B cell (primary cell): ENCODE measurements around the gene CERS6. TPM values are rescaled to one million over a fixed set of nuclear protein-coding genes. Genes with fewer than 3 reads are reported as not detected.

Experiments
- ATAC-seq: fragments of 200-7000 bp; cut with Tn5 transposase; one replicate; pipeline ENCODE4 v1.10.0; 2021; ENCODE audit warnings: low read depth, mild to moderate bottlenecking, moderate number of reproducible peaks, moderate library complexity
- CTCF ChIA-PET: fragments of 350-600 bp; sonication (Branson Sonifier 250); formaldehyde crosslinking; loops from one replicate; lab custom pipeline; 2021; ENCODE audit warnings: antibody characterized with exemption, inconsistent platforms; lab: Charles Lee
- POLR2A ChIA-PET: fragments of 350-600 bp; sonication (Branson Sonifier 250); formaldehyde crosslinking; loops from one replicate; lab custom pipeline; 2021; ENCODE audit warnings: antibody characterized with exemption; lab: Charles Lee
- DNase-seq: peaks from one replicate; pipeline ENCODE4 v3.0.0; 2013
- H2AFZ ChIP-seq: 2 replicates; pipeline ENCODE4 v1.6.1; 2012; ENCODE audit warnings: mild to moderate bottlenecking, low read depth, low read length; ENCODE audit not compliant: insufficient read depth, poor library complexity, severe bottlenecking
- H3K27ac ChIP-seq, 2 donors: 1 replicate in 1 of 2; 2 replicates in 1 of 2; pipeline ENCODE4 v1.5.1; 2012 to 2013; ENCODE audit warnings: low read length in 2 of 2, mild to moderate bottlenecking in 2 of 2, moderate library complexity in 1 of 2
- H3K27me3 ChIP-seq, 4 experiments: fragments of 200-600 bp in 1 of 4; sonication (generic) in 1 of 4; replicated peaks in 1 of 4; 1 replicate in 2 of 4; 2 replicates in 2 of 4; pipeline versions ENCODE4 v1.6.1 to v1.7.0; 2013 to 2016; ENCODE audit warnings: low read length in 3 of 4, mild to moderate bottlenecking in 2 of 4, mixed read lengths in 1 of 4, moderate library complexity in 1 of 4; ENCODE audit not compliant: insufficient read depth in 4 of 4, control insufficient read depth in 3 of 4; ENCODE audit errors: control extremely low read depth in 1 of 4
- H3K36me3 ChIP-seq, 2 experiments: replicated peaks in 1 of 2; 1 replicate in 1 of 2; 2 replicates in 1 of 2; pipeline versions ENCODE4 v1.6.1 to v1.7.1; 2013; ENCODE audit warnings: low read length in 1 of 2; ENCODE audit not compliant: insufficient read depth in 2 of 2, control insufficient read depth in 1 of 2; ENCODE audit errors: control extremely low read depth in 1 of 2, extremely low read depth in 1 of 2
- H3K4me1 ChIP-seq, 2 donors: fragments of 200-600 bp in 1 of 2; sonication (generic) in 1 of 2; 1 replicate in 1 of 2; 2 replicates in 1 of 2; pipeline versions ENCODE4 v1.5.1 to v1.6.1; 2013 to 2017; ENCODE audit warnings: low read length in 2 of 2; ENCODE audit not compliant: control insufficient read depth in 2 of 2, insufficient read depth in 2 of 2
- H3K4me2 ChIP-seq: replicated peaks from 2 replicates; pipeline ENCODE3; 2012; ENCODE audit warnings: mild to moderate bottlenecking, low read depth, low read length; ENCODE audit not compliant: poor library complexity, severe bottlenecking
- H3K4me3 ChIP-seq, 5 experiments: fragments of 200-600 bp in 1 of 5; sonication (generic) in 1 of 5; 1 replicate in 3 of 5; 2 replicates in 2 of 5; pipeline versions ENCODE4 v1.5.1 to v1.7.0; 2011 to 2016; ENCODE audit warnings: low read length in 4 of 5, mild to moderate bottlenecking in 4 of 5, low read depth in 2 of 5, control low read depth in 1 of 5, moderate library complexity in 1 of 5; ENCODE audit not compliant: insufficient read depth in 1 of 5; ENCODE audit errors: control extremely low read depth in 1 of 5, extremely low read depth in 1 of 5
- H3K79me2 ChIP-seq: fragments of 200-600 bp; sonication (generic); one replicate; pipeline ENCODE4 v1.6.0; 2016; ENCODE audit warnings: low read length; ENCODE audit not compliant: control insufficient read depth, insufficient read depth
- H3K9ac ChIP-seq: fragments of 200-600 bp; sonication (generic); 2 replicates; pipeline ENCODE4 v1.6.1; 2017; ENCODE audit warnings: mild to moderate bottlenecking, low read length, moderate library complexity
- H3K9me3 ChIP-seq, 3 donors: one replicate each; pipeline versions ENCODE4 v1.6.1 to v1.7.1; 2013; ENCODE audit warnings: low read length in 2 of 3; ENCODE audit not compliant: control insufficient read depth in 2 of 3, insufficient read depth in 1 of 3; ENCODE audit errors: control extremely low read depth in 1 of 3
- H4K20me1 ChIP-seq: 2 replicates; pipeline ENCODE4 v1.6.0; 2012; ENCODE audit warnings: mild to moderate bottlenecking, low read length; ENCODE audit not compliant: insufficient read depth, control insufficient read depth, poor library complexity, severe bottlenecking
- H3K27ac Mint-ChIP-seq: one replicate; pipeline ENCODE4 v1.8.0; 2021; ENCODE audit warnings: mixed read lengths
- H3K27me3 Mint-ChIP-seq: one replicate; pipeline ENCODE4 v1.8.0; 2021; ENCODE audit warnings: mixed read lengths
- H3K4me1 Mint-ChIP-seq: one replicate; pipeline ENCODE4 v1.8.0; 2021; ENCODE audit warnings: mixed read lengths
- H3K4me3 Mint-ChIP-seq: one replicate; pipeline ENCODE4 v1.8.0; 2021; ENCODE audit warnings: mixed read lengths
- H3K9me3 Mint-ChIP-seq: one replicate; pipeline ENCODE4 v1.8.0; 2022; ENCODE audit warnings: mixed read lengths; ENCODE audit not compliant: insufficient read depth
- EZH2 ChIP-seq: IDR thresholded peaks from 2 replicates; pipeline ENCODE4 v1.6.1; 2012; ENCODE audit warnings: borderline replicate concordance, low read depth, mild to moderate bottlenecking, moderate library complexity, low read length; ENCODE audit not compliant: insufficient read depth, poor library complexity, severe bottlenecking
- WGBS: methylation state at CpG from one replicate; pipeline ENCODE4 v1.1.5; 2013; ENCODE audit warnings: missing lambda C conversion rate; ENCODE audit not compliant: insufficient coverage; 5-methylcytosine and 5-hydroxymethylcytosine counted together
- intact Hi-C: fragments of 100-400 bp; cut with micrococcal nuclease; formaldehyde crosslinking; loops from one replicate; pipeline ENCODE4 v1.10.0; 2022
- polyA plus RNA-seq: library from polyadenylated mRNA; depleted of rRNA; stranded (reverse); fragments of >200 nt; gene quantifications from 2 replicates; pipeline ENCODE4 v1.2.3, GENCODE V29; 2012
- total RNA-seq, 2 donors: library from RNA; stranded (reverse); fragments of 120-200 nt in 1 of 2; gene quantifications; 1 replicate in 1 of 2; 2 replicates in 1 of 2; pipeline versions ENCODE4 v1.2.3 to v1.2.4, GENCODE V29; 2013 to 2022
- TF ChIP-seq, protein P1 (sequence below): fragments of 200-600 bp; IDR thresholded peaks from one replicate; pipeline ENCODE4 v1.8.0; 2022; ENCODE audit warnings: antibody characterized with exemption, mild to moderate bottlenecking

CERS6 gene
- total and polyA plus RNA-seq, 2 donors (not counting 1 experiment from before 2014, with no cell fraction given): 2.2 to 5.5 TPM

DNA sequence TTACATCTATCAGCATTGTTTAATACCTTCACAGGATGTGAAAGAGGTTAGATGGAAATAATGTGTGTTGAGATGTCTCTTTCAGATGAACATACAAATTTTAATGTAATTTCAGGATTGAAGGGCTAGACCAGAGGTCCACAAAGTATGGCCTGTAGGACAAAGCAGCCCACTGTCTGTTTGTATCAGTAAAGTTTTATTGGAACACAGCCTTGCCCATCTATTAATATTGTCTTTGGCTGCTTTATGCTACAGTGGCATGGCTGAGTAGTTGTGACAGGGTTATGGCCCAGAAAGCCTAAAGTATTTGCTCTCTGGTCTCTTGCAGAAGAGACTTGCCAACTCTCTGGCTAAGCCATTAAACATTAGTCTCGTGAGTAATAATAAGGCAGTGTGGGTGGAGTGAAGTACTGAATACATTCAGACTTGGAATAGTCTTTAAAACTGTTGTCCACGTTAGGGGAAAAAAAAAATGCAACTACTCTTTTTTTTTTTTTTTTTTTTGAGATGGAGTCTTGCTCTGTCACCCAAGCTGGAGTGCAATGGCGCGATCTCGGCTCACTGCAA is 271.9 kb downstream of the CERS6 start:
- peaks cover 0 to 2% of the 10 kb centered on the region in 2 experiments for H3K36me3 ChIP-seq
- Mint-ChIP-seq H3K27me3 (no peaks in the 10 kb centered on the region), H3K4me1 (peaks cover 4% of the 10 kb centered on the region), H3K9me3 (no peaks in the 10 kb centered on the region), H3K27ac (no peak overlapping the region), H3K4me3 (no peak overlapping the region)
- H3K27me3 ChIP-seq: no peaks in the 10 kb centered on the region
- H3K4me3 ChIP-seq: no peak overlapping the region
- intact Hi-C loops: no loop called here
- CTCF ChIA-PET: no interaction called here
- DNase-seq: no peak
- no peak for TF ChIP-seq EZH2
- TF ChIP-seq, protein P1, sequence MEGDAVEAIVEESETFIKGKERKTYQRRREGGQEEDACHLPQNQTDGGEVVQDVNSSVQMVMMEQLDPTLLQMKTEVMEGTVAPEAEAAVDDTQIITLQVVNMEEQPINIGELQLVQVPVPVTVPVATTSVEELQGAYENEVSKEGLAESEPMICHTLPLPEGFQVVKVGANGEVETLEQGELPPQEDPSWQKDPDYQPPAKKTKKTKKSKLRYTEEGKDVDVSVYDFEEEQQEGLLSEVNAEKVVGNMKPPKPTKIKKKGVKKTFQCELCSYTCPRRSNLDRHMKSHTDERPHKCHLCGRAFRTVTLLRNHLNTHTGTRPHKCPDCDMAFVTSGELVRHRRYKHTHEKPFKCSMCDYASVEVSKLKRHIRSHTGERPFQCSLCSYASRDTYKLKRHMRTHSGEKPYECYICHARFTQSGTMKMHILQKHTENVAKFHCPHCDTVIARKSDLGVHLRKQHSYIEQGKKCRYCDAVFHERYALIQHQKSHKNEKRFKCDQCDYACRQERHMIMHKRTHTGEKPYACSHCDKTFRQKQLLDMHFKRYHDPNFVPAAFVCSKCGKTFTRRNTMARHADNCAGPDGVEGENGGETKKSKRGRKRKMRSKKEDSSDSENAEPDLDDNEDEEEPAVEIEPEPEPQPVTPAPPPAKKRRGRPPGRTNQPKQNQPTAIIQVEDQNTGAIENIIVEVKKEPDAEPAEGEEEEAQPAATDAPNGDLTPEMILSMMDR: no peak
- POLR2A ChIA-PET: no interaction called here
- no peak overlapping the region for H3K4me2 ChIP-seq
- H3K9ac ChIP-seq: no peak overlapping the region
- H3K9me3 ChIP-seq: peaks cover 0 to 1% (median 0%) of the 10 kb centered on the region in 3 donors
- WGBS: no CpG with 5 or more reads among the region's 5 CpGs
- H3K79me2 ChIP-seq: no peaks in the 10 kb centered on the region
- H3K27ac ChIP-seq: no peak overlapping the region
- H4K20me1 ChIP-seq: no peaks in the 10 kb centered on the region
- no peaks in the 10 kb centered on the region for H3K4me1 ChIP-seq
- H2AFZ ChIP-seq: no peak overlapping the region
- no peak for ATAC-seq

DNA sequence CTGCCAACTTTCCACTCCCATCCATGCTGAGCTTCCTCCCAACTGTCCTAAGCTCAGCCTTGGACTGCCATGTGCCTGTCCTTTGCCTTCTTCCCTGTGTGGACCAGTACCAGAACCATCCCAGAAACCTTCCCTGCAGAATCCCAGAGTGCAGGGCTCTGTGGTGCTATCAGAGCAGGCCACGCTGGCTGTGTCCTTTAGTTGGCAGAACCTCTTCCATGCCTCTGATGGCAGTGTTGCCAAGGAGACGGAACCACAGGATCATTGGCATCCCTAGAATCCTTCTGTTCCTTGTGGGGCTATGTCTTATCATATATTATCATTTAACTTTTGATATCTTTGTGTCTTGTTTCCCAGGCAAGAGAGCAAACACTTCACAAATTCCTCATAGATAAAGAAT is 273.4 kb downstream of the CERS6 start:
- Histone ChIP-seq H3K27me3 (no peaks in the 10 kb centered on the region), H3K4me3 (no peak overlapping the region), H2AFZ (no peak overlapping the region), H3K79me2 (no peaks in the 10 kb centered on the region), H3K9me3 (peaks cover 0 to 1% (median 0%) of the 10 kb centered on the region in 3 donors), H3K4me1 (no peaks in the 10 kb centered on the region), H3K36me3 (peaks cover 0 to 2% of the 10 kb centered on the region in 2 experiments), H4K20me1 (no peaks in the 10 kb centered on the region), H3K4me2 (no peak overlapping the region), H3K27ac (no peak overlapping the region), H3K9ac (no peak overlapping the region)
- CTCF ChIA-PET: no interaction called here
- POLR2A ChIA-PET: no interaction called here
- DNase-seq: no peak
- Mint-ChIP-seq H3K4me1 (no peaks in the 10 kb centered on the region), H3K4me3 (no peak overlapping the region), H3K27me3 (no peaks in the 10 kb centered on the region), H3K9me3 (no peaks in the 10 kb centered on the region), H3K27ac (no peak overlapping the region)
- no peak for TF ChIP-seq EZH2
- TF ChIP-seq, protein P1: no peak
- 100% methylated on average over 1 of the region's 2 CpGs for WGBS
- no peak for ATAC-seq
- intact Hi-C loops: no loop called here
